Activated CD8-positive, alpha-beta memory T cell treated with anti-CD3 and anti-CD28 coated beads, Interleukin-2, amount 50 U/mL, for 1 hour (primary cell): ENCODE measurements around the gene ELFN2.

ENCODE experiments used
- DNase-seq: peaks from one replicate; pipeline ENCODE4 v3.0.0-alpha.2; 2020; ENCODE audit errors: extremely low read depth

Gene ELFN2

DNA sequence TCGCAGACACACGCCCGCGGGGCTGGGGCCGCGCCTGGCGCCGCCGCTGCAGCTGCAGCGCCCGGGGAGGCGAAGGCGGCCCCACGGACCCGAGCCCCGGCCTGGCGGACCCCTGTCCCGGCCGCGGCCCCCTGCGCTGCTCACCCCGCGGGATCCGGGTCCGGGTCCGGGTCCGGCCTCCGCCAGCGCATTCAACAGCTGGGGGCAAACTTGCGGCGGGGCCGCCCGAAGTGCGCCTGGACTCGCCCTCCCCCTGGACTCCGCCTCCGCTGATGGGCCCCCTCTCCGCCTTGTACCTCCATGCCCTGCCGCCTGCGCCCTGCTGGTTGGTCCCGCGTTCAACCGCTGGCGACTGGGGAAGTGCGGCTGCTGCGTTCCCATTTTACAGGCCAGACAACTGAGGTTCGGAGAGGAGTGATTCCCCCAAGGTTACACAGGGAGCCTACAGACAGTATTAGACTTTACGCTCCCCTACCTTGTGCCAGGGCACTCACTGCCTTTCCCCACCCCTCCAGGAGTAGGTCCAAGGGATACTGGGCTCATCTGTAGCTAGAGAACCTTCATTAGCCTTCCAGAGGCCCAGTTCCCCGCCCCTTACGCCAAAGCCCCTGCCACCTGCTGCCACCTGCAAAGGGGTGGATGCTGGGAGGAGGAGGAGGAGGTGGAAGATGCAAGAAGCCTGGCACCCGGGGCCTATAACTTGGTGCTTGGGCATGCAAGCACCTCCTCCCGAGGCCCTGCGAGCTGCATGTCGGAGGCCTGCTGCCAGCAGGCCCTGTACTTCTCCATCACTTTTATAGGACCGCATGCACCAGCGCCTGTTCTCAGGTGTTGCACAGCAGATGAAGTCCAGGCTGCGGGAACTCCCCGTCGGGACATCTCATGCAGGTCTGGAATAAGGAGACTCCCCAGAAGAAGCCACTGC lies 694 bp upstream of the ELFN2 start:
- no peak for DNase-seq

DNA sequence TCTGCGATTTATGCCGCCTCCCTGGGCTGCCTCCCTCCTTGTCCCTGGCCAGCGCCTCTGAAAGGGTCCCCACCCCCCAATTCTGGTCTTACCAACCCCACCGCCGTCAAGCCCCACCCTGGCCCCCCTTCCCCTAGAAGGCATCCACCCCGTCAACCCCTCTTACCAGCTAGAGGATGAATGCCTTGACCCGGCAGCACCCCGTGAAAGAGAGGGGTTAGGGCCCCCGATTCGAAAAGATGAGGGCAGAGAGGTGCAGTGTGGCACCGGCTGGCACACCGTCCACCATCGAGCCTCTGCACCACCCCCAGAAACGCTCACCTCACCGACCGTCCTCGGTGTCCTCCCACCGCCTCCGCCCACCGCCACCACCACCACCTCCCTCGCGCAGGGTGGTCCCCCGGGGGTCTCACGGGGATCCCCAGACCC lies 559 bp downstream of the ELFN2 start:
- DNase-seq: no peak

DNA sequence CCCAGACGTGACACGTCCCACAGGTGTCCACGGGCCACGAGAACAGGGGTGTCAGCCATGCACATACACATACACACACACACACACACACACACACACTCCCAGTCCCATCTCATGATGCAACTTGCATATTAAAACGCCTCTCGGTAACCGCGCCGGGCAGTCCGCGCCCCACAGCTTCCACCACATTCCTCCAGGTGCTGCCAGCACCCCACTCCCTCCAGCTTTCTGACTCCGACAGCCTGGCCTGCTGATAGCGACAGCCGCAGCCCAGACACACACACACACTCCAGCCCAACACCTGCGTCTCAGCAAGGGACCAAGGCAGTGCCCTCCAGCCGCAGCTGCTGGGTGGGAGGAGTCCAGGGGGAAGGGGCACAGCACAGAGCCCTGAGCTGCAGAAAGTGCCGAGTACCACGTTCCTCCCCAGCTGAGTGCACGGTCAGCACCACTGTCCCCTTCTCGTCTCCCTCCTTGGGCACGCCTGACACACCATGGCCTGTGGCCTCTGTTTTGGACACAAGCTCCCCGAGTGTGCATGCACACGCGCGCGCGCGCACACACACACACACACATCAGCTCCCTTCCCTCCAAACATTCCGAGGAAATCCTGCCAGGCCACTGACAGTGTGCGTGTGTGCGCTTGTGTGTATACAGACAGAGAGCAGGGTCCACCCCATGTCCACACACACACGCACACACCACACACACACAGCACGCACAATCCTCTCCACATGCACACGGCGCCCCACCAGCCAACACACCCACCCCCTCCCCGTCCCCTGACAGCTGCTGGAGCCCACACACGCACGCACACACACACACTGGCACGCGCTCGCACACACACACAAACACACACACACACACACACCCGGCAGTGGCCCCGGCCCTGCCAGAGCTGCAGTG lies 1.2 kb downstream of the ELFN2 start:
- no peak for DNase-seq

DNA sequence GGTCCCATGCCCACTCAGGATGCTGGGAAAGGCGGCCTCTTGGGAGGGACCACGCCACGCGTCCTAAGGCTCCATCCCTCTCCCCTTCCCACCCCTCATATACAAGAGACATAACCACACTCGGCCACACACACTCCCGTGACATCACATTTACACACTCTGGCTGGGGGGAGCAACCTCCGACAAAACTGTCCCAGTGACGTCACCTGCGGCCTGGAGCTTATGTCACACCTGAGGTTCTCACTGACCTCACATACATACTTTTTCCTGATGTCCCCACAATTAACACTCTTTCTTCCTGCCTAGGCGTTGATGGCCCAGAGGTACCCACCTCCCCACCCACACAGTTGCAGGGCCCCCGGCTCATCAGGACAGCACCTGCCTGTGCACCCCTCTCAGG lies 1.9 kb downstream of the ELFN2 start:
- DNase-seq: no peak

DNA sequence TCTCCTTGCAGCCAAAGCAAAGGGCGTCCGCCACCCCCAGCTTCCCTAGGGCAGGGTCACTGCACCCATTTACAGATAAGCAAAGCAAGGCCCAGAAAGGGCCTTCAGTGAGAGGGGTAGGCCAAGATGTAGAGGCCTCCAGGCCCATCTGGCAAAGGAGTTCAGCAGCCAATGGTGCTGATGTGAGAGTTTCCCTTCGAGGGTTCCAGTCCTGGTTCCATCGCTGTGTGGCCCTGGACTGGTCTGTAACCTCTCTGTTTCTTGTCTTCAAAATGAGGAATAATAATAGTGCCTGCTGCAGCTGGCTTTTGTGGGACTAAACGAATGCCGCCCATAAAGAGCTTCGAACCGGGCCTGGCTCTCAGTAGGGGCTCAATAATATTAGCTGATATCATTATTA lies 4.0 kb downstream of the ELFN2 start:
- no peak for DNase-seq

DNA sequence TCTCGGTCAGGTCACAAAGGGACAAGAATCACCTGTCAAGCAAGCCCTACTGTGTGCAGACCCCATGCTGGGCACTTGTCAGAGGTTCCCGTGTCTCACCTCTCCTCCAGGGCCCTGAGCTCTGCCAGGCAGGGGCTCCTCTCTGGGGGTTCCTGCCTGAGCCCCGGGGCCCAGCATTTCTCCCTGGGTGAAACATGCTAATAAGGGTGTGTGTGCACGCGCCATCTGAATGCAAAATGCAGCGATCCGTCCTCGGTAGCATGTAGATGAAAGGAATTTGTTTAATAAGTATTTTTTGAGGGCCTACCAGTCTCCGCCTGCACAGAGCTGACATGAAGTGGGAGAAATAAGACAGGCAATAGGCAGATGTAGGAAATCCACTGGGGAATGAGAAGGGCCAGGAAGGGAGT lies 5.8 kb downstream of the ELFN2 start:
- DNase-seq: no peak

DNA sequence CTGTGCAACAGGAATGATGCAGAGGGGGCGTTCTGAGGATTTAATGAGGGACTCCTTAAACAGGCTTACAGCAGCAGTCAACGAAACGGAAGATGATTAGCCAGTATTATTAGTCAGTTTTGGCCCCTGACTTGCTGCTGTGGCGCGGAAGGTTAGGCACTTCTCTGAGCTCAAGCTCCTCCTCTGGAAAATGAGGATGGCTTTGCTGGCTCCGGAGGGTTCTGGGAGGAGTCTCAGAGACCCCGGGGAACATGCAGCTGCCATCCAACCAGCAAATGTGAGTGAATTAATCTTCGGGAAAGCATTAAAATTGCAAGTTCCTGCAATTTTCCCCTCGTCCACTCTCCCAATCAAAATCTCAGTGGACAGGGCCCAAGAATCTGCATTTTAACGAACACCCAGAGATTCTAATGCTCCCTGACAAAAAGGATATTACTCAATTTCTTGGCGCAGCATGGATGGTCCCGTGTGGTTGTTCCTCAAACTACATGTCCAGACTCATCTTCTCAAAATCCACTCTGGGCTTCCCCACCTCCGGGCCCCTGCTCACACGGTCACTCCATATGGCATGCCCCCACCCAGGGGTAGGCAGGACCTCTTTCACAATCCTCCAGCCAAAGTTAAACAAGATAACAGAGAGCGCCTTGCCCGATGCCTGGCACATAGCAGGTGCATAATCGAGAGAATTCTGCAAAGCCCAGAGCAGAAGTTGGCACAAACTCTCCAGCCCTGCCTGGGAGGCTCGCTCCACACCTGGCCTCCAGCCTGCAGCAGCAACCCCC lies 6.4 kb downstream of the ELFN2 start:
- DNase-seq: no peak

DNA sequence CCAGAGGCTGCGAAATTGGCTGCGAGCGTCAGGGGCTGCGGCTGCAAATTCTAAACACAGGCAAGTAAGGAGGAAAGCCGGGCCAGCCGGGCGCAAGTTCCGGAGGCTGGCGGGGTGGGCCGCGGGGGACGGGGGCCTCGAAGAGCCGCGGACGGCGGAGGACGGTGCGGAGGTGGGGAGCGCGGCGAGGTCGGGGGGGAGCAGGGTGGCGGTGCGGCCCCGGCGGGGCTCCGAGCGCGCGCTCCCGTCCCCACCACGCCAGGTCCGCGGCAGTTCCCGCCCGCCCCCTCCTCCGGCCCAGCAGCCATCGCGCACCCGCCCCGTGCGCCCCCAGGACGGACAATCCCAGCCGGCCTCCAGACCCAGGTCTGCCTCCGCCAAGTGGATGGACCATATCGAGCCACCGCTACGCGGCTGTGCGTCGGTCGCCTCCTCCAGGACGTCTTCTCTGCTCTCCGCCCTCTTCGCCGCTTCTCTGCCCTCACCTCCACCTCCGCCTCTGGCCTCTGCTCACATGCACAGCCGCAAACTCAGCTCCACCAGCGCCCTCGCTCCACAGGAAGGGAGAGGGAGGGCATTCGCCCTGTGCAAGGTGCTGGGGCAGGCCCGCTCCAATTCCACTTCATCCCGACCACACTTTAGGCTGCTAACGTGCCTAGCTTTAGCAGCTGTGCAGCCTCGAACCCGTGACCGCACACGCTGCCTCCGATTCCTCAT lies 7.2 kb downstream of the ELFN2 start:
- no peak for DNase-seq

DNA sequence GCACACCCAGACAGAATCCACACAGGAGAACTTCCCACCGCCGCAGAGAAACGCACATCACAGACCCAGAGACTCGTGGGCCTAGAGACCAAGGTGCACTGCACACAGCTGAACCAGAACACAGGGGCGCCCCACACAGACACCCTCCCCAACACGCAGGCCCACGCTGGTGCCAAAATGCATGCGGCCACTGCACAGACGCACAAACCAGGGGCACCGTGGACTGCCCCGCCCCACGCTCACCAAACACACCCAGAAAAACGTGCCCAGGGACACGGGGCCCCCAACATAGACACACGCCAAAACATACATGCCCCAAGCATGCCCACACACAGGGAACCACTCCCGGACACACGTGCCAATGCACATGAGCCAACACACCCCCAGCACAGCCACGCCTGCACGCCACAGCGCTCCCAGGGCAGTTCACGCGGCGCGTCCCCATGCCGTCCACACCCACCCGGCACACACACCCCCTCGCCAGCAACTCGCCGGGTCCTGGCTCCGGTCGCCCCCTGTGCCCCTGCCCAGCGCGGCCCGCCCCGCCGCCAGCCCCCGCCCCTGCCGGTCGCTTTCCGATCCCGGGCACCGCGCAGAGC lies 7.8 kb downstream of the ELFN2 start:
- DNase-seq: no peak

DNA sequence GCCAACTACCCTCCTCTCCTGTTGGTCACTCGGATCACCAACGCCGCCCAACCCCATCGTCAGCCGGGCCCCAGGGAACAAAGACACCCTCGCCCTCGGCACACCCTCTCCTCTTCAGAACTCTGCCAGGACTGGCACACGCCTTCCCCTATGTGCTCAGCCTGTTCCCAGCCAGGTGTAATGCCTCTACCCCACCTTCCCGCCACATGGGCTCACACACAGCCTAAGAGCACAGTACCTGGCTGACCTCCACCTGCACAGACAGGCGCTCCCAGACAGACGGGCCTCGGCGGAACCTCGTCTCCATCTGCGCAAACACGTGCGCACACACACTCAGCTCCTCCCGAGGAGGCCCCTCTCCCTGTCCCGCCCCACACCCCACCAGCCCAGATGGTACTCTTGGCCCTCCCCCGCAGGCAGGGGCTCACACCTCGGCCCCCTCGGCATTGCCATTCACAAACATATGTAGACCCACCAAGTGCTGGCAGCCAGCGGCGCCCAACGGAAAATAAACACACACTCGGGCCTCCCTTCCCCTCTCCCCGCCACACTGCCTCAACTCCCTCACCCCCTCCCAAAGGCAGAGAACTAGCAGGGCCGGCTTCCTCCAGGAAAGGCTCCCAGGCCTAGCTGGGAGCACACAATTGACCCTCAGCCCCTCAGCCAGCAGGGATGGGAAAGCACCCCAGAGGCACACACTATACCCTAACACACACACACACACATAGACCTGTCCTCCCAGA lies 8.5 kb downstream of the ELFN2 start:
- DNase-seq: no peak

DNA sequence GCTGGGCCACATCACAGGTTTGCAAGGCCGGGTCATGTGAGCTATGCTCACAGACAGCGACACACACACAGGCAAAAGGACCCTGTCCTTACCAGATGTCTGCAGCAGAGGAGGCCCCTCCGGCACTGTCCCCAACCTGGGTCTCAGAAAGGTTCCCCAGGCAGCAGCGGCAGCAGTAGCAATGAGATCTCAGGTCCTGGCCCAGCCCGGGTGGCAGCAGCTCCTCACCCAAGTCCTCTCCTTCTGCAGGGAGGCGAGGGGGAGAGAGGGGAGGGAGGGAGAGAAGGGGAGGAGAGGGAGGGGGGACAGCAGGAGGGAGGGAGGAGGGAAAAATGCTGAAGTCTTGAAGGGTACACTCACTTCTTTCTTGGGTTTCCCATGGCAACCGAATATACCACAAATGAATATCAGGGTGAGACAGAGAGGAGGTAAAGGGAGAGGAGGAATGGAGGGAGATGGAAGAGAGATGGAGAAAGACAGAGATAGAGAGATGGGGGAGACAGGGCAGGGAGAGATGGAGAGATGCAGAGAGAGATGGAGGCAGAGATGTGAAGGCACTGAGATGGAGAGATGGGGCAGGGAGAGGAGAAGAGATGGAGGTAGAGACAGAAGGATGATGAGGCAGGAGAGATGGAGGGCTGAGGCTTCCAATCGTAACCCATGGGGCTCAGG lies 9.5 kb downstream of the ELFN2 start:
- DNase-seq: no peak

DNA sequence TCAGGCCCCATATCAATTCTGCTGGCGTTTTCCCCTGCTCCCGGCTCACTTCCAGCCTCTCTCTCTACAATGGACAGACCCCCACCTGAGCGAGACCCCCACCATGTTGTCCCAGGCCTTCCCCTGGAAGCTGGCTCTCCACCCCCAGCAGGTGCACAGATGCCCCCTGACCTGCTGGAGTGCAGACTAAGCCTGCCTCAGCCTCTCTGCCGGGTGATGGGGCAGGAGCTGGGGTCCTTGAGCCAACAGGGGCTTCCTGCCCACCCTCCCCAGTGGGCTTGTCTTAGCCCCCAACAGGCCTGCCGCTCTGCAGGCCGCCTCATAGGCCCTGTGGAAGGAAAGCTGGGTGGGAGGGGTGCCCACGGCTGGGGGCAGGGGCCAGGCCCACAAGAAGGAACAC lies 10.0 kb downstream of the ELFN2 start:
- DNase-seq: no peak

DNA sequence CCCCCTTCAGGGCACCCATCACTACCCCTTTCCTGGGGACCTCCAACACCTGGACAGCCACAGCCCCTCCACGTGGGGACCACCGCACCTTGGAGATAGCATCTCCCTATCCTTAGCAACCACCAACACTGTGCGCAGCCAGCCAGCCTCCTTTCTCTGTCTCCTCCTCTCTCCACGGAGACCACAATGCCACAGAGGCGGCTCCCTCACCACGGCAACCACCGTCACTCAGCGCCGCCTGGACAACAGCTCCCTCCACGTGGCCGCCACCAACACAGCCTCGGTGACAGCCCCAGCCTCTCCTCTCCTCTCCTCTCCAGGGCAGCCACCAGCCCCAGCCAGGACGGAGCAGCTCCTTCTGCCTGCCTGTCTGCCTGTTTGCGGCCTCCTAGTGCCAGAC lies 10.5 kb downstream of the ELFN2 start:
- DNase-seq: peak; percentile 13

DNA sequence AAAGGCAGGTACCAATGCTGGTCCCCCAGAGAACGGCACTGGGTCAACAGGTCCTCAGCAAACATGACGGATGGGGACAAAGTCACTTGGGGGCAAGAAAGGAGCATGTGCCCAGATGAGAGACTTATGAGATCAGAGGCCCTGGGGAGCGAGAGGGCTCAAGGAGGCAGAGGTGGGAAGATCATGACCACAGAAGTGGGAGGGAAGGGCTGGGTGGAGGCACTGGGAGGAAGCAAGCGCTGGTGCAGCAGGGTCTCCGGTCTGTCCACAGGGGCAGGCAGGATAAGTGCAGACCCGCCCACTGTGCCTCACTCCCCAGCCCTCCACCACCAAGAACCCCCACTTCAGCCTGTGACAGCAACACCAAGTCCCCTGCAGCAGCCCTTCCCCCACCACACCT lies 10.9 kb downstream of the ELFN2 start:
- no peak for DNase-seq

DNA sequence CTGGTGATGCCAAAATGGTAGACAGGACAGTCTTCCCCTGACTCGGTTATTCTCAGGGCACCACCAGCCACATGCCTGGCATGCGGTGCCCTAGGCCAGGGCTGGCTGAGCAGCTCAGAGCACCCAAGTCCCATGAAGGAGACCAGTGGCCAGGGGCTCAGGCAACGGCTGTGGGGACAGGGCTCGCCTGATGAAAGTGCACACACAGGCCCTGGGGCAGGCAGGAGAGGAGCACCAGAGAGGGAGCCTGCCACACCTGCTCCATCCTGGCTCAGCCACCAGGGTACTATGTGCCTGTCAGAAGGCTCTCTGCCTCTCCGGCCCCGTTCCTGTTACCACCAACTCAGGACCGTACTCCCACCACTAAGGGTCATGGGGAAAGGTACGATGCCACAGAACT lies 12.1 kb downstream of the ELFN2 start:
- no peak for DNase-seq

DNA sequence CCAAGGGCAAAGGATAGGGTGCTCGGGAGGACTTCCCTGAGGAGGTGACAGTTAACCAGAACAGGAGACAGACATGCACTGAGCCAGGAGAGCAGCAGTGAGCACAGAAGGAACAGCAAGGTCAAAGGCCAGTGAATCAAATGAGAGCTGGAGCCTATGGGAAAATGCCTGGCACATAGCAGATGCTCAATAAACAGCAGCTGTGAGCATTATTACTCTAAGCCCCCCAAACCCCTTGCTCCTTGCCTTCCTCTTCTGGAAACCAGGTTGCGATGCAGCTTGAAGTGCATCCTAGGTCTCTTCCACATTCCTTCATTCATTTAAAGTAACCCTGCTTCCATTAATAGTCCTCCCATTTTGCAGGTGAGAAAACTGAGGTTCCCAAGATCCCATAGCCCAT lies 13.0 kb downstream of the ELFN2 start:
- DNase-seq: no peak

DNA sequence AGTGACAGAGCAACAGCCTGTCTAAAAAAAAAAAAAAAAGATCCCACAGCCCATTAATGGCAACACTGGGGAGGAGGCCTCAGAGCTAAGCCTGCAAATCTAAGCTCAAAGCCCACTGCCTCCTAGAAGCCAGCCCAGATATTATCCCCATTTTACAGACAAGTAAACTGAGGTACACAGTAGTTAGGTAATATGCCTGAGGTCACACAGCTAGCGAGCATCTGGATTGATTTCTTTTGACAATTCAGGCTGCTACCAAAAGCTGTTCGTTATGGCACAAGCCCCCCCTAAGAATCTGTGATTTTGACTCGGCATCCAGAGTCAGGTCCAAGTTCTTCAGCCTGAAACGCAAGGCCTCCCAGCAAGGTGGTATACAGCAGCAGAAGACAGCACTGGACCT lies 13.7 kb downstream of the ELFN2 start:
- no peak for DNase-seq

DNA sequence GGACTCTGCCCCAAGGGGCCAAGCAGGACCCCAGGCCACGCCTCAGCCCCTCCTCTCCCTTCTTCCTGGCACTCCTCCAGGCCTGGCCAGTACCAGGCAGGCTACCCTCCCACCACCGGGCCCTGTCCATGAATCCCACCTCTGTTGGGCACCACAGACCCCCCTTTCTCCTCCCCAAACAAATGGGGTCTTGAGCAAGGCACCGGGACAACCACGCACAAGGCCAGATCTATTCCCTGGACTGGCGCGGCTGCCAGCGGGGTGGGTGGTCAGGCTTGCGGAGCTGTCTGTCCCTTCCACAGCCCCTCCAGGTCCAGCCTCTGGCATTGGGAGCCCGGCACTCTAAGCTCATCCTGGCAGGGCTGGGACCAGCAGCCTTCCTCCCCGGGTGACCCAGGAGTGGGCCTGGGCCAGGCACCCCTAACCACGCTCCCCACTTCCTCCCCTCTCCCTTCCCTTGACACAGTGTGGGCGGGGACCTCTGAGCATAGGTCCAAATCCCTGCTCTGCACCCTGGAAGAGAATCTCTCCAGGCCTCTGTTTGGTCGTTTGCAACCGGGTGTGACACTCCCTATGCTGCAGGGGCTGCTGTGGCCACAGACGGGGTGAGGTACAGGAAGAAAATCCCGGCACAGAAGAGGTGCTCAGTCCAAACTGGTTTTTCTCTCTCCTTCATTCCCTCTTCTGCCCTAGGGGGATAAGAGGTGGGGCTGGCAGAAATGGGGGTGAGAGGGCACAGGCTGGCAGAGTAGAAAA lies 14.6 kb downstream of the ELFN2 start:
- no peak for DNase-seq

DNA sequence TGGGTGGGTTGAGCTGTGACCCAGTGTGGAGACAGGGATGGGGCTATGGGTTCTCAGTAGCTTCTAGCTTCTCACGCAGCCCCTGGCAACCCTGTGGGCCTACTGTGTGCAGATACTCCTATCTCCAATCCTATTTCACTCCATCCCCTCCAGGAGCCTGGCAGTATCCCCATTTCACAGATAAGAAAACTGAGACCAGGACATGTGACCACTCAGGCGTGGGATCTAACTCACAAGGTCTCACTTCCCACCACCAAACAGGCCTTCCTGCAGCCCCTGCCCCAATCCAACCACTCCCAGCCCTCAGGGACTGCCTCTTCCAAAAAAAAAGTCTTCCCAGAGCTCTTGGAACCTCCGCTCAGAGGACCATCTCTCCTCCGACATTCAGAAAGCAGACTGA lies 15.6 kb downstream of the ELFN2 start:
- DNase-seq: no peak
